IMR-90 (cell line): ENCODE results near the gene RAP2C. TPM values are rescaled to one million over a fixed set of nuclear protein-coding genes. Genes with fewer than 3 reads are reported as not detected.

Experiments
- ATAC-seq: fragments of 200-7000 bp; cut with Tn5 transposase; 2 replicates; pipeline ENCODE4 v1.9.1; 2020; ENCODE audit warnings: low read depth, mild to moderate bottlenecking, moderate library complexity
- BruUV-seq: library from RNA; stranded (reverse); fragments of 400-500 nt; replicated peaks from 2 replicates; lab custom pipeline; 2021; lab: Mats Ljungman, UMichigan
- CTCF ChIA-PET: fragments of 300-600 bp; formaldehyde crosslinking; extraction: SDS; loops from one replicate; lab custom pipeline; 2021; ENCODE audit warnings: antibody characterized with exemption; lab: Yijun Ruan, JAX
- POLR2A ChIA-PET: fragments of 300-600 bp; sonication (Branson Sonifier 250); formaldehyde crosslinking; loops from one replicate; lab custom pipeline; 2022; ENCODE audit warnings: antibody characterized with exemption; ENCODE audit not compliant: unreplicated experiment; lab: Charles Lee
- DNase-seq: peaks from one replicate; pipeline ENCODE4 v3.0.0; 2013
- H2AFZ ChIP-seq: replicated peaks from 2 replicates; pipeline ENCODE3; 2013; ENCODE audit warnings: low read length, mild to moderate bottlenecking; ENCODE audit not compliant: poor library complexity
- H2AK5ac ChIP-seq: 2 replicates; pipeline ENCODE4 v1.6.1; 2013; ENCODE audit warnings: low read depth, low read length, inconsistent platforms
- H2AK9ac ChIP-seq: replicated peaks from 2 replicates; pipeline ENCODE3; 2013; ENCODE audit warnings: mild to moderate bottlenecking, low read depth, low read length, moderate library complexity; ENCODE audit not compliant: poor library complexity
- H2BK120ac ChIP-seq: 2 replicates; pipeline ENCODE4 v1.6.1; 2013; ENCODE audit warnings: low read depth, low read length, inconsistent platforms
- H2BK15ac ChIP-seq: 3 replicates; pipeline ENCODE4 v1.6.1; 2013; ENCODE audit warnings: low read depth, low read length, inconsistent platforms
- H2BK20ac ChIP-seq: 2 replicates; pipeline ENCODE4 v1.6.1; 2013; ENCODE audit warnings: low read depth, mild to moderate bottlenecking, inconsistent platforms, low read length, moderate library complexity
- H2BK5ac ChIP-seq: 2 replicates; pipeline ENCODE4 v1.6.1; 2013; ENCODE audit warnings: mild to moderate bottlenecking, low read depth, low read length, inconsistent platforms; ENCODE audit not compliant: poor library complexity, severe bottlenecking
- H3K14ac ChIP-seq: replicated peaks from 2 replicates; pipeline ENCODE4 v1.6.1; 2013; ENCODE audit warnings: low read depth, low read length, inconsistent platforms
- H3K18ac ChIP-seq: 2 replicates; pipeline ENCODE4 v1.6.1; 2013; ENCODE audit warnings: low read depth, low read length, control low read depth
- H3K23ac ChIP-seq: 2 replicates; pipeline ENCODE4 v1.6.1; 2013; ENCODE audit warnings: low read depth, low read length, inconsistent platforms
- H3K27ac ChIP-seq: 2 replicates; pipeline ENCODE4 v1.5.1; 2013; ENCODE audit warnings: mild to moderate bottlenecking, control low read depth, low read length; ENCODE audit not compliant: insufficient read depth
- H3K27me3 ChIP-seq: 2 replicates; pipeline ENCODE4 v1.6.1; 2013; ENCODE audit warnings: low read length; ENCODE audit not compliant: control insufficient read depth, insufficient read depth
- H3K36me3 ChIP-seq: 2 replicates; pipeline ENCODE4 v1.6.1; 2013; ENCODE audit warnings: low read length, mixed read lengths; ENCODE audit not compliant: control insufficient read depth, insufficient read depth
- H3K4ac ChIP-seq: 2 replicates; pipeline ENCODE4 v1.6.1; 2013; ENCODE audit warnings: low read depth, low read length, inconsistent platforms
- H3K4me1 ChIP-seq: 2 replicates; pipeline ENCODE4 v1.6.1; 2013; ENCODE audit warnings: low read length, mixed read lengths; ENCODE audit not compliant: control insufficient read depth, insufficient read depth
- H3K4me2 ChIP-seq: 2 replicates; pipeline ENCODE4 v1.6.1; 2013; ENCODE audit warnings: low read depth, mild to moderate bottlenecking, control low read depth, low read length, moderate library complexity
- H3K4me3 ChIP-seq: 2 replicates; pipeline ENCODE4 v1.5.1; 2013; ENCODE audit warnings: low read depth, mild to moderate bottlenecking, control low read depth, low read length, moderate library complexity; ENCODE audit not compliant: insufficient read depth
- H3K56ac ChIP-seq: 2 replicates; pipeline ENCODE4 v1.6.1; 2013; ENCODE audit warnings: low read length, inconsistent platforms; ENCODE audit not compliant: insufficient read depth; ENCODE audit errors: extremely low read depth
- H3K79me1 ChIP-seq, 2 experiments: 2 replicates each; pipeline ENCODE4 v1.6.1; 2013; ENCODE audit warnings: low read length in 2 of 2, inconsistent platforms in 1 of 2, low read depth in 1 of 2
- H3K9ac ChIP-seq: 2 replicates; pipeline ENCODE4 v1.6.1; 2013; ENCODE audit warnings: low read depth, low read length, control low read depth
- H3K9me1 ChIP-seq: 2 replicates; pipeline ENCODE4 v1.6.1; 2013; ENCODE audit warnings: low read length, inconsistent platforms; ENCODE audit not compliant: insufficient read depth
- H3K9me3 ChIP-seq: 2 replicates; pipeline ENCODE4 v1.6.1; 2013; ENCODE audit warnings: low read length; ENCODE audit not compliant: control insufficient read depth, insufficient read depth
- H4K20me1 ChIP-seq: 2 replicates; pipeline ENCODE4 v1.6.1; 2013; ENCODE audit warnings: low read length, inconsistent platforms; ENCODE audit not compliant: insufficient read depth
- H4K5ac ChIP-seq: 2 replicates; pipeline ENCODE4 v1.6.1; 2013; ENCODE audit warnings: mild to moderate bottlenecking, low read depth, low read length, control low read depth
- H4K8ac ChIP-seq, 2 experiments: 2 replicates each; pipeline ENCODE4 v1.6.1; 2013; ENCODE audit warnings: low read depth in 2 of 2, low read length in 2 of 2, control low read depth in 1 of 2, inconsistent platforms in 1 of 2
- H4K91ac ChIP-seq: 2 replicates; pipeline ENCODE4 v1.6.1; 2013; ENCODE audit warnings: low read depth, low read length, inconsistent platforms; ENCODE audit not compliant: insufficient read depth
- BHLHE40 ChIP-seq: fragments of 150-350 bp; IDR thresholded peaks from 2 replicates; pipeline ENCODE4 v1.6.1; 2016; ENCODE audit warnings: mild to moderate bottlenecking, low read depth, low read length
- CEBPB ChIP-seq: IDR thresholded peaks from 2 replicates; pipeline ENCODE4 v1.6.1; 2012; ENCODE audit warnings: low read depth, low read length, improper control_type of control experiment
- FOS ChIP-seq: fragments of 150-350 bp; IDR thresholded peaks from 2 replicates; pipeline ENCODE4 v1.6.1; 2016; ENCODE audit warnings: low read depth, low read length
- MAFK ChIP-seq: IDR thresholded peaks from 2 replicates; pipeline ENCODE4 v1.6.1; 2012; ENCODE audit warnings: low read depth, low read length, improper control_type of control experiment
- MAZ ChIP-seq: IDR thresholded peaks from 2 replicates; pipeline ENCODE4 v1.6.1; 2012; ENCODE audit warnings: low read depth, mild to moderate bottlenecking, low read length, improper control_type of control experiment, moderate library complexity, borderline replicate concordance
- MXI1 ChIP-seq: IDR thresholded peaks from 2 replicates; pipeline ENCODE4 v1.6.1; 2012; ENCODE audit warnings: low read depth, mild to moderate bottlenecking, low read length, moderate library complexity, borderline replicate concordance
- NFE2L2 ChIP-seq: fragments of 150-350 bp; IDR thresholded peaks from 2 replicates; pipeline ENCODE4 v1.6.1; 2016; ENCODE audit warnings: low read depth, mild to moderate bottlenecking, low read length
- POLR2A ChIP-seq: IDR thresholded peaks from 2 replicates; pipeline ENCODE4 v1.6.1; 2012; ENCODE audit warnings: mild to moderate bottlenecking, low read depth, low read length
- RCOR1 ChIP-seq: IDR thresholded peaks from 2 replicates; pipeline ENCODE4 v1.6.1; 2012; ENCODE audit warnings: mild to moderate bottlenecking, low read length, improper control_type of control experiment; ENCODE audit not compliant: insufficient replicate concordance
- RFX5 ChIP-seq: IDR thresholded peaks from 2 replicates; pipeline ENCODE4 v1.8.0; 2012; ENCODE audit warnings: low read depth, mild to moderate bottlenecking, low read length, moderate library complexity
- SMC3 ChIP-seq: fragments of 150-350 bp; IDR thresholded peaks from 2 replicates; pipeline ENCODE4 v1.6.1; 2016; ENCODE audit warnings: low read depth, mild to moderate bottlenecking, antibody characterized with exemption, low read length, moderate library complexity
- USF2 ChIP-seq: fragments of 150-350 bp; IDR thresholded peaks from 2 replicates; pipeline ENCODE4 v1.6.1; 2017; ENCODE audit warnings: mild to moderate bottlenecking, antibody characterized with exemption, low read length, low read depth
- WGBS, 2 experiments: methylation state at CpG; one replicate each; pipeline versions ENCODE4 v1.1.5 to v1.1.7; 2013; ENCODE audit warnings: missing lambda C conversion rate in 2 of 2; ENCODE audit not compliant: insufficient read length in 1 of 2; ENCODE audit errors: extremely low coverage in 2 of 2; 5-methylcytosine and 5-hydroxymethylcytosine counted together
- dilution Hi-C: fragments of 300-500 bp; cut with HindIII; formaldehyde crosslinking; loops from one replicate; pipeline ENCODE4 v1.14.3; 2018; ENCODE audit warnings: low sequenced_read_pairs; ENCODE audit not compliant: unreplicated experiment
- in situ Hi-C: fragments of 300-500 bp; cut with MboI; formaldehyde crosslinking; loops from 3 replicates; pipeline ENCODE4 v1.14.3; 2019; ENCODE audit warnings: low sequenced_read_pairs, inconsistent platforms, mixed read lengths
- intact Hi-C: fragments of 100-400 bp; cut with micrococcal nuclease; formaldehyde crosslinking; loops from 2 replicates; pipeline ENCODE4 v1.10.0; 2022
- polyA plus RNA-seq, 3 experiments: library from polyadenylated mRNA; depleted of rRNA; stranded (reverse); fragments of >200 nt; gene quantifications; 2 replicates each; pipeline ENCODE4 v1.2.3, GENCODE V29; 2012; ENCODE audit warnings: low replicate concordance in 1 of 3
- total RNA-seq: library from RNA; depleted of rRNA; stranded (reverse); fragments of >200 nt; gene quantifications from 2 replicates; pipeline ENCODE4 v1.2.3, GENCODE V29; 2012
- TF ChIP-seq, protein P1 (sequence below): conservative IDR thresholded peaks from 2 replicates; pipeline ENCODE4 v1.5.1; 2012; ENCODE audit warnings: mild to moderate bottlenecking, low read depth, low read length, improper control_type of control experiment
- TF ChIP-seq, protein P2 (sequence below): fragments of 150-350 bp; IDR thresholded peaks from 2 replicates; pipeline ENCODE4 v1.6.1; 2016; ENCODE audit warnings: low read depth, mild to moderate bottlenecking, low read length, moderate library complexity, borderline replicate concordance

The RAP2C gene
- total and polyA plus RNA-seq, 2 of the 4 experiments (the other 2 are of a cell fraction), result 7.6 to 24.9 TPM

GRCh38 chrX:132216806-132217202 lies 2.4 kb downstream of the RAP2C start:
- intact Hi-C loops, result loop anchor here (5.0 kb wide), 1 partner anchor 270 kb away; the partner anchor contains the start of gene MBNL3

More at GRCh38 chrX:132216806-132217202, 2.4 kb downstream of the RAP2C start:
- WGBS, 2 experiments, result 0% methylated on average over 1 of the region's 11 CpGs; no CpG with 5 or more reads in 1 of the 2 experiments
- Histone ChIP-seq H2AK5ac (no peak overlapping the region), H4K91ac (0 out of 2 replicates have a peak overlapping the region, but pooled peaks have one; percentile 18), H2AFZ (peak overlapping the region; percentile 76), H3K9me1 (no peaks in the 10 kb centered on the region), H3K56ac (peak overlapping the region; percentile 20; the same call in 1 of the 2 replicates), H3K4me1 (no peaks in the 10 kb centered on the region), H3K4me2 (peak overlapping the region; percentile 82), H3K27ac (peak overlapping the region; percentile 77), H4K20me1 (no peaks in the 10 kb centered on the region), H2BK15ac (no peak overlapping the region), H3K4me3 (peak overlapping the region; percentile 88), H2AK9ac (peak overlapping the region; percentile 47), H3K27me3 (no peaks in the 10 kb centered on the region), H4K5ac (peak overlapping the region; percentile 21; the same call in 1 of the 2 replicates), H3K79me1 (peaks cover 0 to 17% of the 10 kb centered on the region in 2 experiments; a peak in 2 of 4 replicates), H3K9me3 (no peaks in the 10 kb centered on the region), H2BK20ac (no peak overlapping the region), H3K9ac (peak overlapping the region; percentile 72), H2BK120ac (peak overlapping the region; percentile 50; the same call in 1 of the 2 replicates), H3K23ac (0 out of 2 replicates have a peak overlapping the region, but pooled peaks have one; percentile 48), H3K14ac (peak overlapping the region; percentile 72; the same call in 1 of the 2 replicates), H2BK5ac (peak overlapping the region; percentile 72), H3K18ac (peak overlapping the region; percentile 76), H4K8ac (0 out of 4 replicates have a peak overlapping the region, but pooled peaks of 1 of the 2 experiments have one; percentile 41), H3K36me3 (peaks cover 7% of the 10 kb centered on the region), H3K4ac (peak overlapping the region; percentile 66; the same call in 1 of the 2 replicates)
- ChIA-PET CTCF (interaction anchor here (0.7 kb wide), 1 partner anchor 10 kb away, joined by 3 read pairs; no protein-coding TSS in a partner anchor), POLR2A (interaction anchor here (0.6 kb wide), 1 partner anchor 20 kb away, joined by 13 read pairs; no protein-coding TSS in a partner anchor)
- peak; percentile 43 for DNase-seq
- TF ChIP-seq NFE2L2 (no peak), BHLHE40 (no peak), MAFK (no peak), SMC3 (no peak), FOS (no peak), CEBPB (no peak), RCOR1 (no peak), MAZ (no peak), MXI1 (no peak), RFX5 (no peak), USF2 (no peak), POLR2A (no peak)
- TF ChIP-seq, protein P1, sequence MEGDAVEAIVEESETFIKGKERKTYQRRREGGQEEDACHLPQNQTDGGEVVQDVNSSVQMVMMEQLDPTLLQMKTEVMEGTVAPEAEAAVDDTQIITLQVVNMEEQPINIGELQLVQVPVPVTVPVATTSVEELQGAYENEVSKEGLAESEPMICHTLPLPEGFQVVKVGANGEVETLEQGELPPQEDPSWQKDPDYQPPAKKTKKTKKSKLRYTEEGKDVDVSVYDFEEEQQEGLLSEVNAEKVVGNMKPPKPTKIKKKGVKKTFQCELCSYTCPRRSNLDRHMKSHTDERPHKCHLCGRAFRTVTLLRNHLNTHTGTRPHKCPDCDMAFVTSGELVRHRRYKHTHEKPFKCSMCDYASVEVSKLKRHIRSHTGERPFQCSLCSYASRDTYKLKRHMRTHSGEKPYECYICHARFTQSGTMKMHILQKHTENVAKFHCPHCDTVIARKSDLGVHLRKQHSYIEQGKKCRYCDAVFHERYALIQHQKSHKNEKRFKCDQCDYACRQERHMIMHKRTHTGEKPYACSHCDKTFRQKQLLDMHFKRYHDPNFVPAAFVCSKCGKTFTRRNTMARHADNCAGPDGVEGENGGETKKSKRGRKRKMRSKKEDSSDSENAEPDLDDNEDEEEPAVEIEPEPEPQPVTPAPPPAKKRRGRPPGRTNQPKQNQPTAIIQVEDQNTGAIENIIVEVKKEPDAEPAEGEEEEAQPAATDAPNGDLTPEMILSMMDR, result no peak
- TF ChIP-seq, protein P2, sequence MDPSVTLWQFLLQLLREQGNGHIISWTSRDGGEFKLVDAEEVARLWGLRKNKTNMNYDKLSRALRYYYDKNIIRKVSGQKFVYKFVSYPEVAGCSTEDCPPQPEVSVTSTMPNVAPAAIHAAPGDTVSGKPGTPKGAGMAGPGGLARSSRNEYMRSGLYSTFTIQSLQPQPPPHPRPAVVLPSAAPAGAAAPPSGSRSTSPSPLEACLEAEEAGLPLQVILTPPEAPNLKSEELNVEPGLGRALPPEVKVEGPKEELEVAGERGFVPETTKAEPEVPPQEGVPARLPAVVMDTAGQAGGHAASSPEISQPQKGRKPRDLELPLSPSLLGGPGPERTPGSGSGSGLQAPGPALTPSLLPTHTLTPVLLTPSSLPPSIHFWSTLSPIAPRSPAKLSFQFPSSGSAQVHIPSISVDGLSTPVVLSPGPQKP, result no peak
- in situ Hi-C loops (no loop called here), dilution Hi-C loops (no loop called here)
- peak; percentile 4 for ATAC-seq
- TSS peak; percentile 54 for BruUV-seq
